Liver (tissue), 9 donors: ENCODE measurements around the gene ZNF714. TPM values are rescaled to one million over a fixed set of nuclear protein-coding genes. Genes with fewer than 3 reads are reported as not detected.

Source experiments
- DNase-seq: peaks from one replicate; pipeline ENCODE4 v3.0.0-alpha.2; 2017; ENCODE audit warnings: low spot score
- H3K27ac ChIP-seq, 2 donors: one replicate each; pipeline ENCODE4 v1.7.0; 2013; ENCODE audit warnings: inconsistent platforms in 2 of 2, low read length in 2 of 2, control low read depth in 1 of 2, low read depth in 1 of 2, mild to moderate bottlenecking in 1 of 2
- H3K27me3 ChIP-seq, 4 donors: one replicate each; pipeline versions ENCODE4 v1.6.1 to v1.7.0; 2013; ENCODE audit warnings: low read length in 3 of 4, inconsistent platforms in 1 of 4, mild to moderate bottlenecking in 1 of 4, moderate library complexity in 1 of 4; ENCODE audit not compliant: control insufficient read depth in 4 of 4, insufficient read depth in 4 of 4
- H3K36me3 ChIP-seq, 4 donors: one replicate each; pipeline versions ENCODE4 v1.6.1 to v1.7.0; 2013; ENCODE audit warnings: low read length in 3 of 4, mild to moderate bottlenecking in 3 of 4, low read depth in 1 of 4, moderate library complexity in 1 of 4; ENCODE audit not compliant: control insufficient read depth in 4 of 4, insufficient read depth in 3 of 4
- H3K4me1 ChIP-seq, 4 donors: one replicate each; pipeline versions ENCODE4 v1.6.1 to v1.7.0; 2013; ENCODE audit warnings: low read length in 3 of 4, mild to moderate bottlenecking in 3 of 4, moderate library complexity in 1 of 4; ENCODE audit not compliant: control insufficient read depth in 4 of 4, insufficient read depth in 4 of 4
- H3K4me3 ChIP-seq, 3 donors: one replicate each; pipeline versions ENCODE4 v1.6.1 to v1.7.0; 2013; ENCODE audit warnings: low read length in 3 of 3, control low read depth in 1 of 3, low read depth in 1 of 3, mild to moderate bottlenecking in 1 of 3
- H3K9ac ChIP-seq, 2 donors: one replicate each; pipeline ENCODE4 v1.7.0; 2013; ENCODE audit warnings: low read length in 2 of 2, mild to moderate bottlenecking in 2 of 2, moderate library complexity in 2 of 2, control low read depth in 1 of 2, low read depth in 1 of 2
- H3K9me3 ChIP-seq, 4 donors: one replicate each; pipeline versions ENCODE4 v1.6.1 to v1.7.0; 2013; ENCODE audit warnings: low read length in 3 of 4; ENCODE audit not compliant: control insufficient read depth in 4 of 4
- CTCF ChIP-seq: fragments of 150-350 bp; IDR thresholded peaks from 2 replicates; pipeline ENCODE4 v1.5.1; 2017; ENCODE audit warnings: improper control_type of control experiment, low read depth, low read length; ENCODE audit not compliant: missing input control
- EGR1 ChIP-seq, 2 donors: IDR thresholded peaks; 2 replicates each; pipeline ENCODE4 v1.6.1; 2016 to 2018; ENCODE audit warnings: antibody characterized with exemption in 2 of 2, low read depth in 2 of 2
- FOXA1 ChIP-seq: IDR thresholded peaks from 2 replicates; pipeline ENCODE4 v1.6.1; 2016; ENCODE audit warnings: antibody characterized with exemption
- FOXA2 ChIP-seq: IDR thresholded peaks from 2 replicates; pipeline ENCODE4 v1.6.1; 2016; ENCODE audit warnings: antibody characterized with exemption
- GABPA ChIP-seq, 2 donors: IDR thresholded peaks in 1 of 2; conservative IDR thresholded peaks in 1 of 2; 2 replicates each; pipeline ENCODE4 v1.6.1; 2016; ENCODE audit warnings: antibody characterized with exemption in 2 of 2, mild to moderate bottlenecking in 1 of 2, moderate library complexity in 1 of 2
- HNF4A ChIP-seq, 2 donors: conservative IDR thresholded peaks; 2 replicates each; pipeline ENCODE4 v1.6.1; 2016; ENCODE audit warnings: antibody characterized with exemption in 2 of 2, mild to moderate bottlenecking in 2 of 2
- HNF4G ChIP-seq: IDR thresholded peaks from 2 replicates; pipeline ENCODE4 v1.6.1; 2016; ENCODE audit warnings: antibody characterized with exemption
- JUND ChIP-seq, 2 donors: IDR thresholded peaks; 2 replicates each; pipeline ENCODE4 v1.6.1; 2016; ENCODE audit warnings: antibody characterized with exemption in 2 of 2
- NR2F2 ChIP-seq: IDR thresholded peaks from 2 replicates; pipeline ENCODE4 v1.6.1; 2016; ENCODE audit warnings: antibody characterized with exemption
- RAD21 ChIP-seq, 2 donors: IDR thresholded peaks; 2 replicates each; pipeline ENCODE4 v1.6.1; 2016; ENCODE audit warnings: antibody characterized with exemption in 2 of 2, mild to moderate bottlenecking in 2 of 2
- REST ChIP-seq: IDR thresholded peaks from 2 replicates; pipeline ENCODE4 v1.6.1; 2016; ENCODE audit warnings: antibody characterized with exemption, mild to moderate bottlenecking
- RXRA ChIP-seq, 2 donors: IDR thresholded peaks; 2 replicates each; pipeline ENCODE4 v1.6.1; 2017 to 2018; ENCODE audit warnings: antibody characterized with exemption in 2 of 2, mild to moderate bottlenecking in 1 of 2
- SP1 ChIP-seq: IDR thresholded peaks from 2 replicates; pipeline ENCODE4 v1.6.1; 2018; ENCODE audit warnings: antibody characterized with exemption, mild to moderate bottlenecking
- TAF1 ChIP-seq: conservative IDR thresholded peaks from 2 replicates; pipeline ENCODE4 v1.6.1; 2016; ENCODE audit warnings: antibody characterized with exemption, mild to moderate bottlenecking
- YY1 ChIP-seq: IDR thresholded peaks from 2 replicates; pipeline ENCODE4 v1.6.1; 2016; ENCODE audit warnings: antibody characterized with exemption, mild to moderate bottlenecking
- WGBS: extraction: QIAGEN DNeasy Blood & Tissue Kit; methylation state at CpG from one replicate; pipeline ENCODE4 v1.1.7; 2013; 5-methylcytosine and 5-hydroxymethylcytosine counted together
- polyA plus RNA-seq, 2 donors: library from polyadenylated mRNA; stranded (reverse) in 1 of 2; unstranded in 1 of 2; fragments of 200-250 nt in 1 of 2; fragments of >200 nt in 1 of 2; fragmentation: Nextera tagmentation in 1 of 2; extraction: Ambion mirVana in 1 of 2; gene quantifications; one replicate each; pipeline versions ENCODE4 v1.2.1 to v1.2.3, GENCODE V29; 2013 to 2015
- total RNA-seq, 2 donors: library from RNA; depleted of rRNA; stranded (reverse); fragments of >200 nt; gene quantifications; one replicate each; pipeline ENCODE4 v1.2.3, GENCODE V29; 2014
- TF ChIP-seq, protein P1 (sequence below): IDR thresholded peaks from 2 replicates; pipeline ENCODE4 v1.6.1; 2016; ENCODE audit warnings: antibody characterized with exemption
- TF ChIP-seq, protein P2 (sequence below): IDR thresholded peaks from 2 replicates; pipeline ENCODE4 v1.6.1; 2016; ENCODE audit warnings: antibody characterized with exemption
- TF ChIP-seq, protein P3 (sequence below): IDR thresholded peaks from 2 replicates; pipeline ENCODE4 v1.6.1; 2016; ENCODE audit warnings: antibody characterized with exemption
- donor health status: healthy.
- donor health status: healthy.
- donor health status: healthy.
- donor health status: healthy.
- donor health status: healthy.

The ZNF714 gene
- total and polyA plus RNA-seq, 4 donors: 0.22 to 4.7 (median 0.81) TPM

GRCh38 chr19:21046489-21046888 is 35.5 kb upstream of the ZNF714 start:
- DNase-seq: no peak
- TF ChIP-seq NR2F2 (no peak), RAD21 (IDR thresholded peaks at IDR 0.05) (no peak), FOXA1 (no peak), FOXA2 (no peak), JUND (IDR thresholded peaks at IDR 0.05) (no peak), RXRA (IDR thresholded peaks at IDR 0.05) (no peak), YY1 (no peak), TAF1 (no peak), REST (no peak), CTCF (no peak), HNF4A (conservative IDR thresholded peaks at IDR 0.05) (no peak), HNF4G (no peak)
- TF ChIP-seq, protein P1, sequence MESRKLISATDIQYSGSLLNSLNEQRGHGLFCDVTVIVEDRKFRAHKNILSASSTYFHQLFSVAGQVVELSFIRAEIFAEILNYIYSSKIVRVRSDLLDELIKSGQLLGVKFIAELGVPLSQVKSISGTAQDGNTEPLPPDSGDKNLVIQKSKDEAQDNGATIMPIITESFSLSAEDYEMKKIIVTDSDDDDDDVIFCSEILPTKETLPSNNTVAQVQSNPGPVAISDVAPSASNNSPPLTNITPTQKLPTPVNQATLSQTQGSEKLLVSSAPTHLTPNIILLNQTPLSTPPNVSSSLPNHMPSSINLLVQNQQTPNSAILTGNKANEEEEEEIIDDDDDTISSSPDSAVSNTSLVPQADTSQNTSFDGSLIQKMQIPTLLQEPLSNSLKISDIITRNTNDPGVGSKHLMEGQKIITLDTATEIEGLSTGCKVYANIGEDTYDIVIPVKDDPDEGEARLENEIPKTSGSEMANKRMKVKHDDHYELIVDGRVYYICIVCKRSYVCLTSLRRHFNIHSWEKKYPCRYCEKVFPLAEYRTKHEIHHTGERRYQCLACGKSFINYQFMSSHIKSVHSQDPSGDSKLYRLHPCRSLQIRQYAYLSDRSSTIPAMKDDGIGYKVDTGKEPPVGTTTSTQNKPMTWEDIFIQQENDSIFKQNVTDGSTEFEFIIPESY: no peak
- TF ChIP-seq, protein P2, sequence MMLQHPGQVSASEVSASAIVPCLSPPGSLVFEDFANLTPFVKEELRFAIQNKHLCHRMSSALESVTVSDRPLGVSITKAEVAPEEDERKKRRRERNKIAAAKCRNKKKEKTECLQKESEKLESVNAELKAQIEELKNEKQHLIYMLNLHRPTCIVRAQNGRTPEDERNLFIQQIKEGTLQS: no peak
- TF ChIP-seq, protein P3, sequence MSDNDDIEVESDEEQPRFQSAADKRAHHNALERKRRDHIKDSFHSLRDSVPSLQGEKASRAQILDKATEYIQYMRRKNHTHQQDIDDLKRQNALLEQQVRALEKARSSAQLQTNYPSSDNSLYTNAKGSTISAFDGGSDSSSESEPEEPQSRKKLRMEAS: no peak
- peaks cover 2 to 10% (median 6%) of the 10 kb centered on the region in 4 donors for H3K9me3 ChIP-seq
- no peaks in the 10 kb centered on the region for H3K27me3 ChIP-seq
- H3K9ac ChIP-seq: no peak overlapping the region
- WGBS: 96% methylated on average over 3 of the region's 3 CpGs
- no peaks in the 10 kb centered on the region for H3K36me3 ChIP-seq
- no peak overlapping the region for H3K4me3 ChIP-seq
- H3K4me1 ChIP-seq: no peaks in the 10 kb centered on the region
- H3K27ac ChIP-seq: no peak overlapping the region

GRCh38 chr19:21047716-21048115 is 34.3 kb upstream of the ZNF714 start:
- Histone ChIP-seq H3K27ac (no peak overlapping the region), H3K27me3 (no peaks in the 10 kb centered on the region), H3K4me3 (no peak overlapping the region), H3K36me3 (peaks cover 0 to 2% (median 0%) of the 10 kb centered on the region in 4 donors), H3K4me1 (no peaks in the 10 kb centered on the region), H3K9me3 (peaks cover 4 to 16% (median 5%) of the 10 kb centered on the region in 4 donors), H3K9ac (no peak overlapping the region)
- 93% methylated on average over 2 of the region's 2 CpGs for WGBS
- no peak for DNase-seq
- TF ChIP-seq HNF4A (conservative IDR thresholded peaks at IDR 0.05) (no peak), GABPA (IDR thresholded peaks at IDR 0.05 in 1 of 2, conservative IDR thresholded peaks at IDR 0.05 in 1 of 2) (no peak), REST (no peak), EGR1 (IDR thresholded peaks at IDR 0.05; ENCODE audit: low read depth in 2 of 2) (no peak), FOXA2 (no peak), HNF4G (no peak), RAD21 (IDR thresholded peaks at IDR 0.05) (no peak), SP1 (no peak), YY1 (no peak), NR2F2 (no peak)
- TF ChIP-seq, protein P1: no peak
- TF ChIP-seq, protein P2: no peak
- TF ChIP-seq, protein P3: no peak
